GM23338 (cell line): Measurements from ENCODE around the gene PYGB. TPM values are rescaled to one million over a fixed set of nuclear protein-coding genes. Genes with fewer than 3 reads are reported as not detected.
A peak's percentile ranks its signal among the peaks of the same experiment; 100 is the strongest.

Source experiments
- ATAC-seq: fragments of 200-7000 bp; cut with Tn5 transposase; 3 replicates; pipeline ENCODE4 v1.9.1; 2020
- DNase-seq: peaks from one replicate; pipeline ENCODE4 v3.0.0-alpha.2; 2015; ENCODE audit warnings: low spot score
- H2AFZ ChIP-seq: fragments of 200-600 bp; sonication (generic); 2 replicates; pipeline ENCODE4 v1.8.0; 2016; ENCODE audit warnings: antibody characterized with exemption, mild to moderate bottlenecking, moderate library complexity
- H3F3A ChIP-seq: fragments of 200-600 bp; sonication (generic); replicated peaks from 2 replicates; pipeline ENCODE4 v1.8.0; 2017; ENCODE audit warnings: antibody characterized with exemption, mixed run types, low read depth
- H3K27ac ChIP-seq: fragments of 200-600 bp; sonication (generic); 2 replicates; pipeline ENCODE4 v1.6.1; 2016; ENCODE audit warnings: low read depth
- H3K27me3 ChIP-seq: fragments of 200-600 bp; sonication (generic); 2 replicates; pipeline ENCODE4 v1.8.0; 2016; ENCODE audit warnings: mild to moderate bottlenecking, mixed run types, moderate library complexity; ENCODE audit not compliant: insufficient read depth
- H3K36me3 ChIP-seq: fragments of 200-600 bp; sonication (generic); 2 replicates; pipeline ENCODE4 v1.8.0; 2016; ENCODE audit warnings: mild to moderate bottlenecking; ENCODE audit not compliant: insufficient read depth
- H3K4me1 ChIP-seq: fragments of 200-600 bp; sonication (generic); 2 replicates; pipeline ENCODE4 v1.8.0; 2016; ENCODE audit warnings: mild to moderate bottlenecking, moderate library complexity; ENCODE audit not compliant: insufficient read depth
- H3K4me2 ChIP-seq: fragments of 200-600 bp; sonication (generic); 2 replicates; pipeline ENCODE4 v1.7.1; 2017; ENCODE audit warnings: mixed run types
- H3K4me3 ChIP-seq: fragments of 200-600 bp; sonication (generic); 2 replicates; pipeline ENCODE4 v1.6.1; 2016; ENCODE audit warnings: mixed run types
- H3K79me2 ChIP-seq: fragments of 200-600 bp; sonication (generic); replicated peaks from 2 replicates; pipeline ENCODE4 v1.8.0; 2017; ENCODE audit warnings: mild to moderate bottlenecking; ENCODE audit not compliant: insufficient read depth
- H3K9me2 ChIP-seq: fragments of 200-600 bp; sonication (generic); 2 replicates; pipeline ENCODE4 v1.8.0; 2017; ENCODE audit not compliant: insufficient read depth
- H4K20me1 ChIP-seq: fragments of 200-600 bp; sonication (generic); replicated peaks from 2 replicates; pipeline ENCODE4 v1.8.0; 2017; ENCODE audit warnings: mild to moderate bottlenecking; ENCODE audit not compliant: insufficient read depth
- H3K27ac Mint-ChIP-seq: 2 replicates; pipeline ENCODE4 v1.8.0; 2020; ENCODE audit warnings: inconsistent platforms, mild to moderate bottlenecking, moderate library complexity, mixed read lengths
- H3K27me3 Mint-ChIP-seq: 3 replicates; pipeline ENCODE4 v1.8.0; 2022; ENCODE audit warnings: low read depth, mild to moderate bottlenecking, moderate library complexity, mixed read lengths, inconsistent platforms; ENCODE audit not compliant: insufficient read depth, poor library complexity
- H3K36me3 Mint-ChIP-seq: 3 replicates; pipeline ENCODE4 v1.8.0; 2021; ENCODE audit warnings: low read depth, mild to moderate bottlenecking, inconsistent platforms, moderate library complexity, mixed read lengths
- H3K4me1 Mint-ChIP-seq: 3 replicates; pipeline ENCODE4 v1.8.0; 2020; ENCODE audit warnings: mild to moderate bottlenecking, inconsistent platforms, mixed read lengths
- H3K4me3 Mint-ChIP-seq: 3 replicates; pipeline ENCODE4 v1.8.0; 2021; ENCODE audit warnings: moderate library complexity, mild to moderate bottlenecking, inconsistent platforms, mixed read lengths
- H3K9me3 Mint-ChIP-seq: 3 replicates; pipeline ENCODE4 v1.8.0; 2020; ENCODE audit warnings: moderate library complexity, mild to moderate bottlenecking, inconsistent platforms, mixed read lengths
- CREB1 ChIP-seq: fragments of 250-450 bp; sonication (Bioruptor Pico); IDR thresholded peaks from 2 replicates; pipeline ENCODE4 v1.5.0; 2020; ENCODE audit warnings: low read depth, mild to moderate bottlenecking, moderate library complexity
- ETS1 ChIP-seq: IDR thresholded peaks from 2 replicates; pipeline ENCODE4 v1.6.1; 2016; ENCODE audit warnings: antibody characterized with exemption
- EZH2 ChIP-seq: fragments of 200-600 bp; sonication (generic); IDR thresholded peaks from one replicate; pipeline ENCODE4 v1.8.0; 2017; ENCODE audit warnings: antibody characterized with exemption, mild to moderate bottlenecking, low read depth; ENCODE audit not compliant: unreplicated experiment
- EZH2phosphoT487 ChIP-seq: fragments of 200-600 bp; sonication (generic); IDR thresholded peaks from one replicate; pipeline ENCODE4 v1.8.1; 2018; ENCODE audit warnings: antibody characterized with exemption; ENCODE audit not compliant: unreplicated experiment
- POLR2AphosphoS5 ChIP-seq: IDR thresholded peaks from 2 replicates; pipeline ENCODE4 v1.6.1; 2016; ENCODE audit warnings: antibody characterized with exemption, low read depth
- REST ChIP-seq: IDR thresholded peaks from one replicate; pipeline ENCODE4 v1.6.1; 2018; ENCODE audit warnings: antibody characterized with exemption; ENCODE audit not compliant: unreplicated experiment
- ZNF114 ChIP-seq: fragments of 250-450 bp; sonication (Bioruptor Pico); IDR thresholded peaks from 2 replicates; pipeline ENCODE4 v1.5.0; 2020; ENCODE audit warnings: mild to moderate bottlenecking, moderate library complexity
- long read RNA-seq: library from polyadenylated mRNA; unstranded; transcript quantifications from one replicate; pipeline ENCODE4 v2.0.0, GENCODE V29; 2020; ENCODE audit not compliant: unreplicated experiment
- polyA plus RNA-seq: library from polyadenylated mRNA; unstranded; fragments of >200 nt; fragmentation: Nextera tagmentation; extraction: Ambion mirVana; gene quantifications from 2 replicates; pipeline ENCODE4 v1.2.1, GENCODE V29; 2016
- total RNA-seq: library from RNA; depleted of rRNA; stranded (reverse); fragments of >200 nt; shearing (Covaris generic); gene quantifications from 2 replicates; pipeline ENCODE4 v1.2.3, GENCODE V29; 2014; rRNA removed

PYGB gene
- 61.9 and 64.0 TPM in 2 replicates for total RNA-seq
- polyA plus RNA-seq: 15.6 and 15.9 TPM in 2 replicates
- long read RNA-seq, full-length matches to known transcripts: 9 of 12 reads
- long read RNA-seq, partial matches to known transcripts: 1 of 12 reads
- long read RNA-seq, other reads (novel, unspliced or antisense): 2 of 12 reads

- Histone ChIP-seq H3K4me2 (peak within 1 kb of the TSS; percentile 96), H3K9me2 (no peaks in the 10 kb centered on the region), H3F3A (0 out of 2 replicates have a peak, but pooled peaks cover 7% of the 10 kb centered on the region), H3K4me1 (peaks cover 16% of the 10 kb centered on the region), H3K27me3 (peaks cover 11% of the 10 kb centered on the region; the same call in 1 of the 2 replicates), H4K20me1 (peaks cover 27% of the 10 kb centered on the region; the same call in 1 of the 2 replicates), H3K36me3 (no peaks in the 10 kb centered on the region), H3K27ac (peak within 1 kb of the TSS; percentile 77; the same call in 1 of the 2 replicates), H3K4me3 (peak within 1 kb of the TSS; percentile 93), H2AFZ (peak within 1 kb of the TSS; percentile 99), H3K79me2 (peaks cover 43% of the 10 kb centered on the region)
- no peak for TF ChIP-seq ZNF114 (CRISPR knock-in tag)
- TF ChIP-seq REST: no peak
- no peak for TF ChIP-seq EZH2
- TF ChIP-seq ETS1: no peak
- peak; percentile 96 for TF ChIP-seq POLR2AphosphoS5
- peak; percentile 32; the same call in 1 of the 2 replicates for TF ChIP-seq CREB1 (CRISPR knock-in tag)
- Mint-ChIP-seq H3K27ac (peak within 1 kb of the TSS; percentile 89), H3K4me1 (peaks cover 47% of the 10 kb centered on the region), H3K4me3 (peak within 1 kb of the TSS; percentile 90), H3K9me3 (no peaks in the 10 kb centered on the region; the same call in 2 of the 3 replicates), H3K36me3 (peaks cover 3% of the 10 kb centered on the region; the same call in 2 of the 3 replicates), H3K27me3 (peaks cover 16% of the 10 kb centered on the region)
- peak; percentile 65 for ATAC-seq
- peak; percentile 86 for DNase-seq
These were observed at the start of gene PYGB for GRCh38 chr20:25247956-25248785. TSS of gene PYGB (plus strand) at chr20:25248085. CDS start at chr20:25248179, 94 bp downstream.

- Mint-ChIP-seq H3K9me3 (no peaks in the 10 kb centered on the region), H3K27me3 (peaks cover 4% of the 10 kb centered on the region), H3K4me1 (peaks cover 27% of the 10 kb centered on the region), H3K4me3 (no peak overlapping the region), H3K27ac (no peak overlapping the region), H3K36me3 (no peaks in the 10 kb centered on the region)
- H4K20me1 ChIP-seq: peaks cover 36% of the 10 kb centered on the region
- no peak overlapping the region for H2AFZ ChIP-seq
- no peak overlapping the region; the same call in 1 of the 2 replicates for H3K4me2 ChIP-seq
- DNase-seq (no peak), ATAC-seq (no peak)
- peaks cover 13% of the 10 kb centered on the region for H3K4me1 ChIP-seq
- no peaks in the 10 kb centered on the region for H3K9me2 ChIP-seq
- H3K4me3 ChIP-seq: no peak overlapping the region
- H3K36me3 ChIP-seq: no peaks in the 10 kb centered on the region
- peaks cover 10% of the 10 kb centered on the region for H3K27me3 ChIP-seq
- H3F3A ChIP-seq: 0 out of 2 replicates have a peak, but pooled peaks cover 2% of the 10 kb centered on the region
- TF ChIP-seq EZH2phosphoT487: no peak
- H3K79me2 ChIP-seq: peaks cover 62% of the 10 kb centered on the region
- no peak overlapping the region for H3K27ac ChIP-seq
These were observed 49.1 kb upstream of the PYGB start for GRCh38 chr20:25198663-25199383.
